ENCODE data around the gene TCF12. TPM values are rescaled to one million over a fixed set of nuclear protein-coding genes. Genes with fewer than 3 reads are reported as not detected.

TCF12 gene
- total and polyA plus RNA-seq, 2 donors (not counting 3 experiments of a cell fraction or from before 2014, with no cell fraction given) = 72.1 to 133 TPM

DNA sequence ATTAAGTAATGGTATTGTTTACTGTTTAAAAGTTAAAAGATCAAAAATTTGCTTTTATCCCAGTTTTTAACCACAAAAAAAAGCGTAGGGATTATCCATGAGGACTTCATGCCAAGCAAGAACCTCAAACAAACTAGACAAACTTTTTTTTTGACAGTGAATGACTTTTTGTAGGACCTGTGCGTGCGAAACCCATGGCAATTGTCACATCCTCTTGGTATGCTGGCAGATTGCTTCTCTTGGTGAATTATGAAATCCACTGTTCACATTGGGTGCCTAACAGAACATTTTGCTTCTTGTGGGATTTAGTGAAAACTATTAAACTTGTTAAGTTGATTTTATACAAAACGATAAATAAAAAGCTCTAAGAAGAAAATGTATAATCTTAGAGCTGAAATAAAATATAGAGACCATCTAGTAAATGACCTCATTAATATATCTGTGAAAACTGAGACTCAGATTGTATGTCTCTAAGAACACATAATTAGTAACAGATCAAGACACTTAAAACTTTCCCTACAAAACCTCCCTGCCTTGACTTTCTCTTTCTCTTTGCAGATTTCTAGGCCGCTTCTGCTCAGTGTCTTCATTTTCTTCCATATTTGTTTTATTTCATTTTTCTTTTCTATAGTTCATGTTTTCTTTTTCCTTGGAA is 370.6 kb downstream of the TCF12 start:
- H3K9me1 ChIP-seq (replicated peaks; ENCODE audit: control insufficient read depth, extremely low read depth, insufficient read depth, low read length) = no peaks in the 10 kb centered on the region
- CTCF ChIA-PET = interaction anchor here (0.7 to 1.3 kb wide), 5 partner anchors 9 to 33 kb away, joined by 3 to 5 read pairs (median 3); no protein-coding TSS in a partner anchor
- H2AFZ ChIP-seq (ENCODE audit: low read depth, low read length) = no peak overlapping the region
- no peak overlapping the region for H3K4me3 ChIP-seq (replicated peaks in 1 of 3; ENCODE audit: insufficient read depth in 1 of 3, low read depth in 1 of 3, low read length in 3 of 3)
- no peaks in the 10 kb centered on the region for H4K20me1 ChIP-seq (replicated peaks; ENCODE audit: control insufficient read depth, extremely low read depth, insufficient read depth, low read length)
- TF ChIP-seq POLR2A (IDR thresholded peaks at IDR 0.05; ENCODE audit: low read depth, low read length) (no peak), POLR2AphosphoS5 (IDR thresholded peaks at IDR 0.05; ENCODE audit: insufficient read depth, low read depth, low read length) (no peak), JUN (IDR thresholded peaks at IDR 0.05; ENCODE audit: borderline replicate concordance, insufficient read depth, insufficient read length, low read depth) (no peak), FOS (IDR thresholded peaks at IDR 0.05; ENCODE audit: borderline replicate concordance, insufficient read depth, low read length) (no peak), GATA2 (IDR thresholded peaks at IDR 0.05; ENCODE audit: insufficient read depth, insufficient read length, low read depth, low read length) (no peak), MYC (IDR thresholded peaks at IDR 0.05; ENCODE audit: low read depth, low read length) (no peak), EZH2 (IDR thresholded peaks at IDR 0.05; ENCODE audit: borderline replicate concordance, low read depth, low read length, severe bottlenecking) (no peak)
- TF ChIP-seq, protein P1, sequence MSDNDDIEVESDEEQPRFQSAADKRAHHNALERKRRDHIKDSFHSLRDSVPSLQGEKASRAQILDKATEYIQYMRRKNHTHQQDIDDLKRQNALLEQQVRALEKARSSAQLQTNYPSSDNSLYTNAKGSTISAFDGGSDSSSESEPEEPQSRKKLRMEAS (IDR thresholded peaks at IDR 0.05; ENCODE audit: insufficient read depth, insufficient read length) = no peak
- TF ChIP-seq, protein P2, sequence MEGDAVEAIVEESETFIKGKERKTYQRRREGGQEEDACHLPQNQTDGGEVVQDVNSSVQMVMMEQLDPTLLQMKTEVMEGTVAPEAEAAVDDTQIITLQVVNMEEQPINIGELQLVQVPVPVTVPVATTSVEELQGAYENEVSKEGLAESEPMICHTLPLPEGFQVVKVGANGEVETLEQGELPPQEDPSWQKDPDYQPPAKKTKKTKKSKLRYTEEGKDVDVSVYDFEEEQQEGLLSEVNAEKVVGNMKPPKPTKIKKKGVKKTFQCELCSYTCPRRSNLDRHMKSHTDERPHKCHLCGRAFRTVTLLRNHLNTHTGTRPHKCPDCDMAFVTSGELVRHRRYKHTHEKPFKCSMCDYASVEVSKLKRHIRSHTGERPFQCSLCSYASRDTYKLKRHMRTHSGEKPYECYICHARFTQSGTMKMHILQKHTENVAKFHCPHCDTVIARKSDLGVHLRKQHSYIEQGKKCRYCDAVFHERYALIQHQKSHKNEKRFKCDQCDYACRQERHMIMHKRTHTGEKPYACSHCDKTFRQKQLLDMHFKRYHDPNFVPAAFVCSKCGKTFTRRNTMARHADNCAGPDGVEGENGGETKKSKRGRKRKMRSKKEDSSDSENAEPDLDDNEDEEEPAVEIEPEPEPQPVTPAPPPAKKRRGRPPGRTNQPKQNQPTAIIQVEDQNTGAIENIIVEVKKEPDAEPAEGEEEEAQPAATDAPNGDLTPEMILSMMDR (IDR thresholded peaks at IDR 0.05; ENCODE audit: extremely low read depth in 1 of 2, insufficient read depth in 1 of 2, low read depth in 1 of 2, low read length in 2 of 2) = no peak
- H3K36me3 ChIP-seq (ENCODE audit: control insufficient read depth in 2 of 2, extremely low read depth in 1 of 2, insufficient read depth in 2 of 2, low read length in 2 of 2) = peaks cover 6 to 16% of the 10 kb centered on the region in 2 experiments
- DNase-seq (ENCODE audit: low read depth, low spot score) (no peak), FAIRE-seq (no peak)
- BruUV-seq (replicated peaks) = no TSS peak
- no peaks in the 10 kb centered on the region for H3K4me1 ChIP-seq (ENCODE audit: control insufficient read depth, extremely low read depth, insufficient read depth, low read length)
- intact Hi-C loops (cut with micrococcal nuclease) (no loop called here), dilution Hi-C loops (cut with MboI; ENCODE audit: extremely low pct_ligation_motif_present, low sequenced_read_pairs) (no loop called here)
- POLR2A ChIA-PET = no interaction called here
- H3K27ac ChIP-seq (ENCODE audit: insufficient read depth, low read depth, low read length) = no peak overlapping the region
- H3K27me3 ChIP-seq (ENCODE audit: control insufficient read depth in 2 of 2, insufficient read depth in 2 of 2, low read length in 2 of 2) = no peaks in the 10 kb centered on the region
- no peak overlapping the region for H3K4me2 ChIP-seq (ENCODE audit: insufficient read depth, low read length)
- H3K9ac ChIP-seq (replicated peaks; ENCODE audit: extremely low read depth, insufficient read depth, low read length) = no peak overlapping the region
- H3K9me3 ChIP-seq (replicated peaks; ENCODE audit: control insufficient read depth, insufficient read depth, low read length) = no peaks in the 10 kb centered on the region
- H3K79me2 ChIP-seq (ENCODE audit: control insufficient read depth, insufficient read depth, low read length) = no peaks in the 10 kb centered on the region
